Mesendoderm (in vitro differentiated cells): ENCODE results near the gene PSMA5.
A peak's percentile ranks its signal among the peaks of the same experiment; 100 is the strongest.

Experiments used
- DNase-seq: peaks from one replicate; pipeline ENCODE4 v3.0.0; 2013
- H2AK5ac ChIP-seq: 2 replicates; pipeline ENCODE4 v1.6.1; 2013; ENCODE audit warnings: low read length, inconsistent platforms
- H2BK120ac ChIP-seq: 2 replicates; pipeline ENCODE4 v1.6.1; 2013; ENCODE audit warnings: low read depth, mild to moderate bottlenecking, low read length, moderate library complexity, mixed read lengths
- H2BK15ac ChIP-seq: replicated peaks from 2 replicates; pipeline ENCODE4 v1.6.1; 2013; ENCODE audit warnings: low read depth, mild to moderate bottlenecking, moderate library complexity
- H2BK5ac ChIP-seq: 2 replicates; pipeline ENCODE4 v1.6.1; 2013; ENCODE audit warnings: low read length, inconsistent platforms
- H3K18ac ChIP-seq: 2 replicates; pipeline ENCODE4 v1.6.1; 2013; ENCODE audit warnings: mild to moderate bottlenecking, low read length, mixed read lengths
- H3K23ac ChIP-seq: one replicate; pipeline ENCODE4 v1.6.1; 2013; ENCODE audit warnings: low read length
- H3K27ac ChIP-seq: 2 replicates; pipeline ENCODE4 v1.5.1; 2013; ENCODE audit warnings: low read depth, mild to moderate bottlenecking, inconsistent platforms, low read length, moderate library complexity
- H3K27me3 ChIP-seq: 2 replicates; pipeline ENCODE4 v1.6.1; 2013; ENCODE audit warnings: low read length, control low read depth, mild to moderate bottlenecking, inconsistent platforms; ENCODE audit not compliant: insufficient read depth, poor library complexity
- H3K36me3 ChIP-seq: 2 replicates; pipeline ENCODE4 v1.6.1; 2013; ENCODE audit warnings: low read length, inconsistent platforms; ENCODE audit not compliant: control insufficient read depth, insufficient read depth
- H3K4ac ChIP-seq: one replicate; pipeline ENCODE4 v1.6.1; 2013; ENCODE audit warnings: low read depth, mild to moderate bottlenecking, low read length, moderate library complexity
- H3K4me1 ChIP-seq: 2 replicates; pipeline ENCODE4 v1.6.1; 2013; ENCODE audit warnings: low read depth, low read length, inconsistent platforms; ENCODE audit not compliant: control insufficient read depth
- H3K4me2 ChIP-seq: 2 replicates; pipeline ENCODE4 v1.6.1; 2013; ENCODE audit warnings: low read length
- H3K4me3 ChIP-seq: 2 replicates; pipeline ENCODE4 v1.5.1; 2013; ENCODE audit warnings: mild to moderate bottlenecking, low read length
- H3K56ac ChIP-seq: one replicate; pipeline ENCODE4 v1.6.1; 2013; ENCODE audit warnings: low read length
- H3K79me1 ChIP-seq: 2 replicates; pipeline ENCODE4 v1.6.1; 2013; ENCODE audit warnings: low read length, inconsistent platforms
- H3K79me2 ChIP-seq: 2 replicates; pipeline ENCODE4 v1.6.1; 2013; ENCODE audit warnings: mild to moderate bottlenecking, low read length; ENCODE audit not compliant: control insufficient read depth, insufficient read depth
- H3K9ac ChIP-seq: 2 replicates; pipeline ENCODE4 v1.6.1; 2013; ENCODE audit warnings: low read length, inconsistent platforms
- H4K5ac ChIP-seq: one replicate; pipeline ENCODE4 v1.6.1; 2013; ENCODE audit warnings: low read length
- H4K8ac ChIP-seq: one replicate; pipeline ENCODE4 v1.6.1; 2013; ENCODE audit warnings: low read depth, mild to moderate bottlenecking, control low read depth, low read length, moderate library complexity
- WGBS: extraction: QIAGEN DNeasy Blood & Tissue Kit; methylation state at CpG from one replicate; pipeline ENCODE4 v1.1.7; 2013; ENCODE audit warnings: low lambda C conversion rate, missing lambda C conversion rate; ENCODE audit not compliant: insufficient coverage; ENCODE audit errors: extremely low coverage; 5-methylcytosine and 5-hydroxymethylcytosine counted together

The PSMA5 gene

GRCh38 chr1:109368464-109368863, 57.8 kb downstream of the PSMA5 start:
- H3K9ac ChIP-seq = no peak overlapping the region
- WGBS = no CpG with 5 or more reads among the region's 1 CpG
- no peak overlapping the region for H4K8ac ChIP-seq
- no peak overlapping the region for H2AK5ac ChIP-seq
- H3K27me3 ChIP-seq = no peaks in the 10 kb centered on the region
- no peaks in the 10 kb centered on the region for H3K79me2 ChIP-seq
- H2BK15ac ChIP-seq = no peak overlapping the region
- H3K23ac ChIP-seq = no peak overlapping the region
- H3K18ac ChIP-seq = no peak overlapping the region
- H3K4ac ChIP-seq = no peak overlapping the region
- no peak overlapping the region for H3K27ac ChIP-seq
- no peak overlapping the region for H3K4me3 ChIP-seq
- no peak overlapping the region for H4K5ac ChIP-seq
- H3K56ac ChIP-seq = no peak overlapping the region
- no peak overlapping the region for H2BK120ac ChIP-seq
- no peaks in the 10 kb centered on the region for H3K36me3 ChIP-seq
- H3K79me1 ChIP-seq = no peaks in the 10 kb centered on the region
- DNase-seq = peak; percentile 36
- H3K4me2 ChIP-seq = no peak overlapping the region
- H2BK5ac ChIP-seq = no peak overlapping the region
- H3K4me1 ChIP-seq = peaks cover 2% of the 10 kb centered on the region

DNA sequence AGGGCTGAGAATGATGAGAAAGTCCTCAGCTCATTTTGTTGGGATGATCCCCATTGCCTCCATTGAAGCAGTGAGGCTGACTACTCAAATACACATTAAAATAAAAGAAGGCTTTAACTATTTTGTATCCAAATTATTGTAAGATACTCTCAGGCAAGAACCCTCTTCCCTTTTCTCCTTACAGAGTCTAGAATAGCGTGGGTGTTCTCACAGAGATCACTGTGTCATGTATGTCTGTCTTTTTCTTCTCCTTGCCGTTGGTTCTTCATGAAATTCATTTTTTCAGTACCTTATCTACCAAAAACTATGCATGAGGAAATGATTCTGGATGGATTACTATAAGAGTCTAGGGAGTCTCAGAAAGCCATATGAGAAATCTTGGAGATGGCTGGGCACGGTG, 58.6 kb downstream of the PSMA5 start:
- Histone ChIP-seq H4K5ac (no peak overlapping the region), H3K27me3 (no peaks in the 10 kb centered on the region), H3K4me1 (peaks cover 2% of the 10 kb centered on the region), H3K23ac (no peak overlapping the region), H2AK5ac (no peak overlapping the region), H3K56ac (no peak overlapping the region), H2BK5ac (no peak overlapping the region), H3K27ac (no peak overlapping the region), H3K18ac (no peak overlapping the region), H3K36me3 (no peaks in the 10 kb centered on the region), H3K9ac (no peak overlapping the region), H4K8ac (no peak overlapping the region), H2BK15ac (no peak overlapping the region), H3K4ac (no peak overlapping the region), H3K4me3 (no peak overlapping the region), H3K79me2 (no peaks in the 10 kb centered on the region), H3K4me2 (no peak overlapping the region), H3K79me1 (no peaks in the 10 kb centered on the region), H2BK120ac (no peak overlapping the region)
- no peak for DNase-seq
- no CpG with 5 or more reads among the region's 3 CpGs for WGBS

DNA sequence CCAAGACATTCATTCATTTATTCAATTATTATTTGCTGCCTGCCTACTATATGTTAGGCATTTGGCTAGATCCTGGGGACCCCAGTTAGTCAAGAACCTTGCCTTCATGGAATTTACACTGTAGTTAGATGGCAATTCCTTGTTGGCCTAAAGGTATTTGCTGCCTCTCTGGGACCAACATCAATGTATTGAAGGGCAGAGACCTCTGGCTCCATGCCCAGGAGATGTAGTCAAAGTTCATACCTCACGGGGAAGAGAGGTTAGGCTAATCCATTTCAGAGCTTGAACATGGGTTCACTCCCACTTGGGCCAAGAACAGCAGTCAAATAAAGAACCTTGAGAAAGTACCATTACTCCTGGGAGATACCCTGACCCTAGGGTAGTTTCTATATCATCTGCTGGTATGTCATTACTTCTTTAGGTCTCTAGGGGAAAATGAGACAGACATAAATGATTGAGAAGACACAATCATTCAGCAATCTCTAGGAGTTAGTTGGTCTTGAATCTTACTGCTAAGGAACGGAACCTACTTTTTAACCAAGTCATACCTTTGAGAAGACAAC, 60.5 kb downstream of the PSMA5 start:
- WGBS = no CpG with 5 or more reads among the region's 2 CpGs
- Histone ChIP-seq H3K23ac (no peak overlapping the region), H3K18ac (no peak overlapping the region)

GRCh38 chr1:109361649-109362048, 64.6 kb downstream of the PSMA5 start:
- H3K9ac ChIP-seq = no peak overlapping the region
- H3K79me2 ChIP-seq = no peaks in the 10 kb centered on the region
- H3K4me3 ChIP-seq = no peak overlapping the region
- H3K56ac ChIP-seq = no peak overlapping the region
- DNase-seq = no peak
- H3K4me2 ChIP-seq = no peak overlapping the region
- H3K79me1 ChIP-seq = no peaks in the 10 kb centered on the region
- H3K4me1 ChIP-seq = no peaks in the 10 kb centered on the region
- no CpG with 5 or more reads among the region's 1 CpG for WGBS
- H2BK120ac ChIP-seq = no peak overlapping the region
- H3K27me3 ChIP-seq = no peaks in the 10 kb centered on the region
- no peak overlapping the region for H2AK5ac ChIP-seq
- no peak overlapping the region for H3K18ac ChIP-seq
- H4K5ac ChIP-seq = no peak overlapping the region
- no peak overlapping the region for H2BK5ac ChIP-seq
- H3K23ac ChIP-seq = no peak overlapping the region
- no peak overlapping the region for H3K27ac ChIP-seq
- no peak overlapping the region for H2BK15ac ChIP-seq
- H3K4ac ChIP-seq = no peak overlapping the region
- no peaks in the 10 kb centered on the region for H3K36me3 ChIP-seq
- no peak overlapping the region for H4K8ac ChIP-seq

More for the DNA sequence above, 60.5 kb downstream of the PSMA5 start:
- no peak overlapping the region for H3K56ac ChIP-seq
- DNase-seq = no peak
- no peak overlapping the region for H3K27ac ChIP-seq
- H3K4ac ChIP-seq = no peak overlapping the region
- no peak overlapping the region for H4K5ac ChIP-seq
- no peaks in the 10 kb centered on the region for H3K79me2 ChIP-seq
- no peak overlapping the region for H2BK15ac ChIP-seq
- no peaks in the 10 kb centered on the region for H3K4me1 ChIP-seq
- H2AK5ac ChIP-seq = no peak overlapping the region
- H4K8ac ChIP-seq = no peak overlapping the region
- H3K36me3 ChIP-seq = no peaks in the 10 kb centered on the region
- H3K4me3 ChIP-seq = no peak overlapping the region
- no peaks in the 10 kb centered on the region for H3K79me1 ChIP-seq
- no peaks in the 10 kb centered on the region for H3K27me3 ChIP-seq
- no peak overlapping the region for H2BK120ac ChIP-seq
- H2BK5ac ChIP-seq = no peak overlapping the region
- no peak overlapping the region for H3K4me2 ChIP-seq
- H3K9ac ChIP-seq = no peak overlapping the region

GRCh38 chr1:109361069-109361468, 65.2 kb downstream of the PSMA5 start:
- no peak overlapping the region for H3K4ac ChIP-seq
- no peak overlapping the region for H3K18ac ChIP-seq
- H3K4me2 ChIP-seq = no peak overlapping the region
- no CpG with 5 or more reads among the region's 2 CpGs for WGBS
- no peak overlapping the region for H3K27ac ChIP-seq
- no peak for DNase-seq
- no peak overlapping the region for H3K56ac ChIP-seq
- H2BK15ac ChIP-seq = no peak overlapping the region
- no peak overlapping the region for H3K9ac ChIP-seq
- no peaks in the 10 kb centered on the region for H3K79me2 ChIP-seq
- H2BK5ac ChIP-seq = no peak overlapping the region
- H4K8ac ChIP-seq = no peak overlapping the region
- no peaks in the 10 kb centered on the region for H3K36me3 ChIP-seq
- no peak overlapping the region for H3K4me3 ChIP-seq
- no peak overlapping the region for H2AK5ac ChIP-seq
- H3K79me1 ChIP-seq = no peaks in the 10 kb centered on the region
- H3K27me3 ChIP-seq = no peaks in the 10 kb centered on the region
- H3K23ac ChIP-seq = no peak overlapping the region
- H4K5ac ChIP-seq = no peak overlapping the region
- H3K4me1 ChIP-seq = no peaks in the 10 kb centered on the region
- no peak overlapping the region for H2BK120ac ChIP-seq

DNA sequence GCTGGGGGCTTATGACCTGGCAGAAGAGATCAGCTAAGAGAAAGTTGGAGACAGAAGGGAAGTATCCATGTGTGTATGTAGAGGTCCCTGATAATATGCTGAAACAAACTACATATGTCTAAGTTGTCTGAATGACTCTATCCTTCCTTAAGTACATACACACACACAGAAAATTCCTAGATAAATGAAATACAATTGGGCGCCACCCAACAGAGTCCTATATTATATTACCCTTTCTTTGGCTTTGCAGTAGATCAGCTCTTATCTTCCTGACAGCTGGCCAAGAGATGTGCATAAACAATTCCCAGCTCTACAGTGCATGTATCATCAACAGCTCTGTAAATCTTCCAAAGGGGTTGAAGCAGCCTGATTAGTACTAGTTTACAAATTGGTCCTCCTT, 68.6 kb downstream of the PSMA5 start:
- H3K4me2 ChIP-seq = no peak overlapping the region
- no peak overlapping the region for H3K4me3 ChIP-seq
- no peak overlapping the region for H3K18ac ChIP-seq
- H2BK120ac ChIP-seq = no peak overlapping the region
- no peak overlapping the region for H4K5ac ChIP-seq
- no peak overlapping the region for H3K23ac ChIP-seq
- H3K4ac ChIP-seq = no peak overlapping the region
- WGBS = no CpG with 5 or more reads among the region's 1 CpG
- no peak overlapping the region for H3K27ac ChIP-seq
- no peaks in the 10 kb centered on the region for H3K79me2 ChIP-seq
- H3K56ac ChIP-seq = no peak overlapping the region
- H3K36me3 ChIP-seq = no peaks in the 10 kb centered on the region
- H3K9ac ChIP-seq = no peak overlapping the region
- H2AK5ac ChIP-seq = no peak overlapping the region
- H2BK5ac ChIP-seq = no peak overlapping the region
- no peak overlapping the region for H4K8ac ChIP-seq
- H3K79me1 ChIP-seq = no peaks in the 10 kb centered on the region
- DNase-seq = no peak
- no peaks in the 10 kb centered on the region for H3K27me3 ChIP-seq
- no peaks in the 10 kb centered on the region for H3K4me1 ChIP-seq
- no peak overlapping the region for H2BK15ac ChIP-seq
